Aorta (tissue), 5 donors: ENCODE measurements around the gene BCAT1. TPM values are rescaled to one million over a fixed set of nuclear protein-coding genes. Genes with fewer than 3 reads are reported as not detected.
"Not testable (repeated sequence)": the region's sequence is repeated elsewhere in the genome, so short reads cannot be mapped to it uniquely, and the experiment has no call there.

Source experiments
- ATAC-seq: fragments of 200-7000 bp; cut with Tn5 transposase; one replicate; pipeline ENCODE4 v1.9.1; 2022; ENCODE audit warnings: moderate library complexity; ENCODE audit not compliant: low FRiP score
- DNase-seq, 2 donors: peaks; one replicate each; pipeline ENCODE4 v3.0.0-alpha.2; 2020
- H3K27ac ChIP-seq, 2 donors: one replicate each; pipeline ENCODE4 v1.5.1; 2013; ENCODE audit warnings: low read length in 2 of 2, mild to moderate bottlenecking in 2 of 2, moderate library complexity in 2 of 2, control low read depth in 1 of 2, inconsistent platforms in 1 of 2, low read depth in 1 of 2
- H3K27me3 ChIP-seq, 2 donors: one replicate each; pipeline ENCODE4 v1.6.1; 2013; ENCODE audit warnings: control low read depth in 1 of 2, low read length in 1 of 2, mild to moderate bottlenecking in 1 of 2, moderate library complexity in 1 of 2; ENCODE audit not compliant: insufficient read depth in 2 of 2, control insufficient read depth in 1 of 2
- H3K36me3 ChIP-seq, 2 donors: one replicate each; pipeline ENCODE4 v1.6.1; 2013; ENCODE audit warnings: control low read depth in 1 of 2, low read length in 1 of 2, mild to moderate bottlenecking in 1 of 2; ENCODE audit not compliant: insufficient read depth in 2 of 2, control insufficient read depth in 1 of 2
- H3K4me1 ChIP-seq, 2 donors: one replicate each; pipeline ENCODE4 v1.6.1; 2013; ENCODE audit warnings: low read length in 2 of 2, control low read depth in 1 of 2, mild to moderate bottlenecking in 1 of 2, moderate library complexity in 1 of 2; ENCODE audit not compliant: insufficient read depth in 2 of 2, control insufficient read depth in 1 of 2
- H3K4me3 ChIP-seq, 2 donors: one replicate each; pipeline ENCODE4 v1.5.1; 2013; ENCODE audit warnings: low read length in 2 of 2, control low read depth in 1 of 2, mild to moderate bottlenecking in 1 of 2
- H3K9me3 ChIP-seq: one replicate; pipeline ENCODE4 v1.6.1; 2013; ENCODE audit warnings: mild to moderate bottlenecking, low read length; ENCODE audit not compliant: control insufficient read depth
- WGBS, 2 donors: extraction: QIAGEN DNeasy Blood & Tissue Kit; methylation state at CpG; one replicate each; pipeline ENCODE4 v1.1.7; 2013; 5-methylcytosine and 5-hydroxymethylcytosine counted together
- intact Hi-C, 2 donors: fragments of 100-400 bp; cut with DNase I; formaldehyde crosslinking; loops; one replicate each; pipeline versions ENCODE4 v1.14.2 to v1.15.0; 2022
- polyA plus RNA-seq, 2 donors: library from polyadenylated mRNA; stranded (reverse); fragments of 200-250 nt; gene quantifications; one replicate each; pipeline ENCODE4 v1.2.3, GENCODE V29; 2013
- total RNA-seq, 2 donors: library from RNA; stranded (reverse); fragmentation: NEBNext Ultra II Directional; extraction: Animal tissue kit (Norgen Biotek cat#: 25700); gene quantifications; one replicate each; pipeline ENCODE4 v1.2.1, GENCODE V29; 2021
- donor health status: healthy with polysubstance abuse.
- donor health status: Bipolar disorder and iron deficiency.
- donor health status: DM: no; HTN: no; CAD: no.
- donor health status: DM: no; HTN: no; CAD: no.
- donor health status: DM: yes; HTN: yes; CAD: no.

The BCAT1 gene
- total and polyA plus RNA-seq, 4 donors: 3.8 to 47.3 (median 21.8) TPM

DNA sequence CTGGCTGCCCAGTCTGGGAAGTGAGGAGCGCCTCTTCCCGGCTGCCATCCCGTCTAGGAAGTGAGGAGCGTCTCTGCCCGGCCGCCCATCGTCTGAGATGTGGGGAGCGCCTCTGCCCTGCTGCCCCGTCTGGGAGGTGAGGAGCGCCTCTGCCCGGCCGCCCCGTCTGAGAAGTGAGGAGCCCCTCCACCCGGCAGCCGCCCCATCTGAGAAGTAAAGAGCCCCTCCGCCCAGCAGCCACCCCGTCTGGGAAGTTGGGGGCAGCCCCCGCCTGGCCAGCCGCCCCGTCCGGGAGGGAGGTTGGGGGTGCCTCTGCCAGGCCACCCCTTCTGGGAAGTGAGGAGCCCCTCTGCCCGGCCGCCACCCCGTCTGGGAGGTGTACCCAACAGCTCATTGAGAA is 22.8 kb downstream of the BCAT1 start:
- H3K27me3 ChIP-seq, H3K9me3 ChIP-seq, H3K27ac ChIP-seq, ATAC-seq, H3K4me1 ChIP-seq, DNase-seq, H3K4me3 ChIP-seq, H3K36me3 ChIP-seq, intact Hi-C loops: not testable (repeated sequence)
- WGBS, 2 donors: 93 to 97% methylated on average over 16 to 24 of the region's 24 CpGs

DNA sequence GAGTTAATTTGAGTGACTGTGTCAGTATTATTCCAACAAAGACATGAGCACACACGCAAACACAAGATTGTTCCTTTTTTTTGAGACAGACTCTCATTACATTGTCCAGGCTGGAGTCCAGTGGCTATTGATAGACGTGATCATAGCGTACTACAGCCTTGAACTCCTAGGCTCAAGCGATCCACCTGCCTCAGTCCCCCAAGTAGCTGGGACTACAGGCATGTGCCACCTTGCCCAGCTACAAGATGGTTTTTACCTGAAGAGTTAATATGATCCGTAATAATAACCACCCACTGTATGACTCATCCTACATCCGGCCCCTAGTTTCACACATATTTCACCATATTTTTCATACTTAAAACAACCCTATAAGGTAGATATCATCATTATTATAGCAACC is 26.8 kb downstream of the BCAT1 start:
- intact Hi-C loops: no loop called here
- Histone ChIP-seq H3K27ac (no peak overlapping the region), H3K4me3 (no peak overlapping the region), H3K27me3 (no peaks in the 10 kb centered on the region), H3K4me1 (no peaks in the 10 kb centered on the region), H3K36me3 (no peaks in the 10 kb centered on the region), H3K9me3 (no peaks in the 10 kb centered on the region)
- WGBS, 2 donors: 84 to 86% methylated on average over 6 of the region's 6 CpGs
- DNase-seq: no peak
- ATAC-seq: no peak

- WGBS, 2 donors: 87 to 89% methylated on average over 3 of the region's 3 CpGs
- ATAC-seq (no peak), DNase-seq (no peak)
- Histone ChIP-seq H3K27ac (no peak overlapping the region), H3K4me1 (no peaks in the 10 kb centered on the region), H3K36me3 (no peaks in the 10 kb centered on the region), H3K27me3 (no peaks in the 10 kb centered on the region), H3K9me3 (no peaks in the 10 kb centered on the region), H3K4me3 (no peak overlapping the region)
- intact Hi-C loops: no loop called here
Measured at GRCh38 chr12:24921251-24922038, 27.5 kb downstream of the BCAT1 start.

- H3K4me3 ChIP-seq: no peak overlapping the region
- WGBS, 2 donors: 91 to 96% methylated on average over 3 of the region's 3 CpGs
- H3K27me3 ChIP-seq: no peaks in the 10 kb centered on the region
- intact Hi-C loops: no loop called here
- DNase-seq: no peak
- no peaks in the 10 kb centered on the region for H3K4me1 ChIP-seq
- H3K36me3 ChIP-seq: no peaks in the 10 kb centered on the region
- no peaks in the 10 kb centered on the region for H3K9me3 ChIP-seq
- no peak overlapping the region for H3K27ac ChIP-seq
- ATAC-seq: no peak
Measured at GRCh38 chr12:24920141-24920540, 28.8 kb downstream of the BCAT1 start.

- no peak for DNase-seq
- Histone ChIP-seq H3K4me3 (no peak overlapping the region), H3K27me3 (no peaks in the 10 kb centered on the region), H3K36me3 (no peaks in the 10 kb centered on the region), H3K27ac (no peak overlapping the region), H3K9me3 (no peaks in the 10 kb centered on the region), H3K4me1 (no peaks in the 10 kb centered on the region)
- 70 to 73% methylated on average over 4 of the region's 4 CpGs for WGBS, 2 donors
- ATAC-seq: no peak
- intact Hi-C loops: no loop called here
Measured at GRCh38 chr12:24919346-24920001, 29.4 kb downstream of the BCAT1 start.

- Histone ChIP-seq H3K9me3 (no peaks in the 10 kb centered on the region), H3K27ac (no peak overlapping the region), H3K36me3 (no peaks in the 10 kb centered on the region), H3K27me3 (no peaks in the 10 kb centered on the region), H3K4me3 (no peak overlapping the region), H3K4me1 (no peaks in the 10 kb centered on the region)
- ATAC-seq (no peak), DNase-seq (no peak)
- intact Hi-C loops: no loop called here
- WGBS, 2 donors: 27 to 36% methylated on average over 2 of the region's 2 CpGs
Measured at GRCh38 chr12:24918596-24918995, 30.3 kb downstream of the BCAT1 start.

DNA sequence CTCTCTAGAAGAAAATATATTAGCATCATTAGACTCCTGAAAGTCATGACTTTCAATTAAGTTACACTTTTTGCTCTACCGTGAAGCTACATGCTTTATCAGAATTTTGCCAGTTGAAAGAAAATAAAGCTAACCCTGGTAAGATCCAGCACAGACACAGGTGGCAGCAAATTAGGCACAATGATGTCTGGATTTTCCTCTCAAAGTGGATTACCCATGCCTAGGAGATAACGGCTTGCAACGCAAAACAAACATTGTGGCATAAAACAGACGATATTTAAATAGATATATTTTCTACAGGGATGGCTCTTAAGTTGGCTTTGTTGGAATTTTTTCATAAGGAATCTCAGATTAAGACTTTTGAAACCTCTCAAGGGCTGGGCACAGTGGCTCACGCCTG is 33.4 kb downstream of the BCAT1 start:
- ATAC-seq (no peak), DNase-seq (no peak)
- H3K27ac ChIP-seq: no peak overlapping the region
- no peaks in the 10 kb centered on the region for H3K9me3 ChIP-seq
- H3K27me3 ChIP-seq: no peaks in the 10 kb centered on the region
- 86 to 88% methylated on average over 5 of the region's 5 CpGs for WGBS, 2 donors
- intact Hi-C loops: no loop called here
- no peaks in the 10 kb centered on the region for H3K4me1 ChIP-seq
- no peak overlapping the region for H3K4me3 ChIP-seq
- H3K36me3 ChIP-seq: no peaks in the 10 kb centered on the region

DNA sequence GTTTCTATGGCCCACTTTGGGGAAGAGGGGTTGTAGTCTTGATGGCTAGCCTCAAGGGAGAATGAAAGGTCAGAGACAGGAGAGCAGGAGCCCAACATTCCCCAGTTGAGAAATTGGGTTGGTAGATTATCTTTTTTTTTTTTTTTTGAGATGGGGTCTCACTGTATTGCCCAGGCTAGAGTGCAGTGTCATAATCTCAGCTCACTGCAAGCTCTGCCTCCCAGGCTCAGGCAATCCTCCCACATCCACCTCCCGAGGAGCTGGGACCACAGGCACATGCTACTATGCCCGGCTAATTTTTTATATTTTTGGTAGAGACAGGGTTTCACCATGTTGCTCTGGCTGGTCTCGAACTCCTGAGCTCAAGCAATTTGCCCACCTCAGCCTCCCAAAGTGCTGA is 34.9 kb downstream of the BCAT1 start:
- H3K27me3 ChIP-seq: no peaks in the 10 kb centered on the region
- no peak overlapping the region for H3K27ac ChIP-seq
- WGBS, 2 donors: 98 to 99% methylated on average over 3 of the region's 3 CpGs
- no peaks in the 10 kb centered on the region for H3K36me3 ChIP-seq
- no peaks in the 10 kb centered on the region for H3K9me3 ChIP-seq
- no peak overlapping the region for H3K4me3 ChIP-seq
- intact Hi-C loops: no loop called here
- H3K4me1 ChIP-seq: no peaks in the 10 kb centered on the region
- DNase-seq (no peak), ATAC-seq (no peak)

DNA sequence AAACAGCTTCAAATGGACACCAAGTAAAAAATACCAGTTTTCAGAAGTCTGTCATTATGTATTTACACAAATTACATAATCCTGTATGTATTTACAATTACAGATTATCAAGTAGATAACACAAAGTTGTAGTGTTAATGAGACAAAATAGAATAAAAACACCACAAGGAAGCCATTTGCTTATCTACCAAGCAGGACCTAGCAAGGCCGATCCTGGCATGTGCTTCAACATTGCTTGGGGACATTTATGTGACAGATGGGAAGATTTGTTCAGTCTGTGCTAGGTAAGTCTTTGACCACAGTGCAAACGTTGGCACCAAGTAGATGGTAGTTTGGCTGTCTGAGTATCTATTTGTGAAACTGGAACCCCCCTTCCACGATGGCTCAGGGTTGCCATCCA is 35.8 kb downstream of the BCAT1 start:
- no peaks in the 10 kb centered on the region for H3K27me3 ChIP-seq
- H3K4me1 ChIP-seq: no peaks in the 10 kb centered on the region
- ATAC-seq (no peak), DNase-seq (no peak)
- H3K9me3 ChIP-seq: no peaks in the 10 kb centered on the region
- 71 to 72% methylated on average over 3 of the region's 3 CpGs for WGBS, 2 donors
- H3K4me3 ChIP-seq: no peak overlapping the region
- H3K27ac ChIP-seq: no peak overlapping the region
- no peaks in the 10 kb centered on the region for H3K36me3 ChIP-seq
- intact Hi-C loops: no loop called here
